ENCODE data around the gene CKS1B.
A peak's percentile ranks its signal among the peaks of the same experiment; 100 is the strongest.

The CKS1B gene

GRCh38 chr1:155015527-155016230, 41.2 kb downstream of the CKS1B start:
- TF ChIP-seq EZH2 (IDR thresholded peaks at IDR 0.05; ENCODE audit: borderline replicate concordance, low read length) (no peak), CTCF (IDR thresholded peaks at IDR 0.05; ENCODE audit: low read length) (no peak)
- Histone ChIP-seq H3K4me3 (ENCODE audit: low read depth, low read length, poor library complexity, severe bottlenecking) (no peak overlapping the region), H2AFZ (ENCODE audit: low read length) (no peak overlapping the region), H3K9me2 (ENCODE audit: low read depth, low read length) (no peaks in the 10 kb centered on the region), H3K27ac (ENCODE audit: low read depth, low read length, poor library complexity, severe bottlenecking) (no peak overlapping the region), H3K36me3 (ENCODE audit: insufficient read depth, low read length) (peaks cover 4% of the 10 kb centered on the region), H3K4me1 (ENCODE audit: insufficient read depth, low read length, severe bottlenecking) (peaks cover 20% of the 10 kb centered on the region), H3K4me2 (ENCODE audit: low read length) (no peak overlapping the region), H3K9ac (ENCODE audit: low read length) (no peak overlapping the region), H3F3A (ENCODE audit: insufficient read depth, low read length) (no peaks in the 10 kb centered on the region), H3K79me2 (ENCODE audit: insufficient read depth, low read length) (no peaks in the 10 kb centered on the region), H3K27me3 (ENCODE audit: insufficient read depth, low read length) (no peaks in the 10 kb centered on the region), H3K9me3 (ENCODE audit: low read length) (no peaks in the 10 kb centered on the region), H4K20me1 (ENCODE audit: insufficient read depth, low read length) (no peaks in the 10 kb centered on the region)

DNA sequence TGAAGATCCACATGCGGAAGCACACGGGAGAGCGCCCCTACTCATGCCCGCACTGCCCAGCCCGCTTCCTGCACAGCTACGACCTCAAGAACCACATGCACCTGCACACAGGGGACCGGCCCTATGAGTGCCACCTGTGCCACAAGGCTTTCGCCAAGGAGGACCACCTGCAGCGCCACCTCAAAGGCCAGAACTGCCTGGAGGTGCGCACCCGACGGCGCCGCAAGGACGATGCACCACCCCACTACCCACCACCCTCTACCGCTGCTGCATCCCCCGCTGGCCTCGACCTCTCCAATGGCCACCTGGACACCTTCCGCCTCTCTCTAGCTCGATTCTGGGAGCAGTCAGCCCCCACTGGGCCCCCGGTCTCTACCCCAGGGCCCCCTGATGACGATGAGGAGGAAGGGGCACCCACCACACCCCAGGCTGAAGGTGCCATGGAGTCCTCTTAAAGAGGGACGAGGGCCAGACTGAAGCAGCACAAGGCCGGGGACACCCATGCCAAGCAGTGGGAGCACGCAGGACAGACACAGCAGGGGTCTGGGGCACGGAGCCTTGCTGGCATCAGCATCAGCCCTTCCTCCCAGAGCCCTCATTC, 41.9 kb downstream of the CKS1B start:
- Histone ChIP-seq H3K36me3 (ENCODE audit: insufficient read depth, low read length) (peaks cover 4% of the 10 kb centered on the region), H4K20me1 (ENCODE audit: insufficient read depth, low read length) (no peaks in the 10 kb centered on the region), H3K4me1 (ENCODE audit: insufficient read depth, low read length, severe bottlenecking) (peaks cover 20% of the 10 kb centered on the region), H3K79me2 (ENCODE audit: insufficient read depth, low read length) (no peaks in the 10 kb centered on the region), H2AFZ (ENCODE audit: low read length) (no peak overlapping the region), H3K27me3 (ENCODE audit: insufficient read depth, low read length) (no peaks in the 10 kb centered on the region), H3F3A (ENCODE audit: insufficient read depth, low read length) (no peaks in the 10 kb centered on the region), H3K9ac (ENCODE audit: low read length) (no peak overlapping the region), H3K4me2 (ENCODE audit: low read length) (no peak overlapping the region), H3K9me2 (ENCODE audit: low read depth, low read length) (no peaks in the 10 kb centered on the region), H3K4me3 (ENCODE audit: low read depth, low read length, poor library complexity, severe bottlenecking) (no peak overlapping the region), H3K9me3 (ENCODE audit: low read length) (no peaks in the 10 kb centered on the region), H3K27ac (ENCODE audit: low read depth, low read length, poor library complexity, severe bottlenecking) (peak overlapping the region; percentile 42)
- TF ChIP-seq EZH2 (IDR thresholded peaks at IDR 0.05; ENCODE audit: borderline replicate concordance, low read length) (no peak), CTCF (IDR thresholded peaks at IDR 0.05; ENCODE audit: low read length) (no peak)

GRCh38 chr1:155017041-155017945, 42.8 kb downstream of the CKS1B start:
- Histone ChIP-seq H3K9ac (ENCODE audit: low read length) (peak overlapping the region; percentile 53; the same call in 1 of the 2 replicates), H3K27me3 (ENCODE audit: insufficient read depth, low read length) (no peaks in the 10 kb centered on the region), H4K20me1 (ENCODE audit: insufficient read depth, low read length) (no peaks in the 10 kb centered on the region), H3K4me1 (ENCODE audit: insufficient read depth, low read length, severe bottlenecking) (peaks cover 20% of the 10 kb centered on the region), H2AFZ (ENCODE audit: low read length) (no peak overlapping the region), H3K4me3 (ENCODE audit: low read depth, low read length, poor library complexity, severe bottlenecking) (peak overlapping the region; percentile 46), H3K4me2 (ENCODE audit: low read length) (peak overlapping the region; percentile 58), H3K9me2 (ENCODE audit: low read depth, low read length) (no peaks in the 10 kb centered on the region), H3F3A (ENCODE audit: insufficient read depth, low read length) (no peaks in the 10 kb centered on the region), H3K79me2 (ENCODE audit: insufficient read depth, low read length) (no peaks in the 10 kb centered on the region), H3K36me3 (ENCODE audit: insufficient read depth, low read length) (peaks cover 4% of the 10 kb centered on the region), H3K9me3 (ENCODE audit: low read length) (no peaks in the 10 kb centered on the region), H3K27ac (ENCODE audit: low read depth, low read length, poor library complexity, severe bottlenecking) (peak overlapping the region; percentile 42)
- TF ChIP-seq CTCF (IDR thresholded peaks at IDR 0.05; ENCODE audit: low read length), result peak; percentile 100
- no peak for TF ChIP-seq EZH2 (IDR thresholded peaks at IDR 0.05; ENCODE audit: borderline replicate concordance, low read length)
